Kidney (tissue), 14 donors: ENCODE data around the gene MAGEA2. TPM values are rescaled to one million over a fixed set of nuclear protein-coding genes. Genes with fewer than 3 reads are reported as not detected.
A peak's percentile ranks its signal among the peaks of the same experiment; 100 is the strongest.
"Not testable (repeated sequence)": the region's sequence is repeated elsewhere in the genome, so short reads cannot be mapped to it uniquely, and the experiment has no call there.

Experiments used
- DNase-seq, 5 donors: peaks; one replicate each; pipeline ENCODE4 v3.0.0-alpha.2; 2013 to 2020
- FAIRE-seq: peaks from 2 replicates; lab custom pipeline; 2012; peaks lifted over from hg19 to GRCh38; lab: Jason Lieb, UNC
- H3K27ac ChIP-seq, 2 donors: one replicate each; pipeline ENCODE4 v1.7.0; 2013; ENCODE audit warnings: low read depth in 2 of 2, low read length in 2 of 2, inconsistent platforms in 1 of 2
- H3K27me3 ChIP-seq: one replicate; pipeline ENCODE4 v1.7.1; 2013; ENCODE audit warnings: low read length, inconsistent platforms; ENCODE audit not compliant: control insufficient read depth, insufficient read depth
- H3K36me3 ChIP-seq, 3 donors: one replicate each; pipeline versions ENCODE4 v1.7.0 to v1.7.1; 2013; ENCODE audit warnings: low read length in 3 of 3, control low read depth in 1 of 3, inconsistent platforms in 1 of 3; ENCODE audit not compliant: insufficient read depth in 3 of 3, control insufficient read depth in 2 of 3
- H3K4me1 ChIP-seq, 3 donors: one replicate each; pipeline versions ENCODE4 v1.7.0 to v1.7.1; 2013; ENCODE audit warnings: low read length in 3 of 3, inconsistent platforms in 1 of 3, low read depth in 1 of 3; ENCODE audit not compliant: control insufficient read depth in 2 of 3, insufficient read depth in 2 of 3
- H3K4me3 ChIP-seq, 3 donors: one replicate each; pipeline versions ENCODE4 v1.7.0 to v1.8.1; 2013; ENCODE audit warnings: low read length in 3 of 3, control low read depth in 1 of 3, inconsistent platforms in 1 of 3
- H3K9ac ChIP-seq, 3 donors: one replicate each; pipeline versions ENCODE4 v1.7.0 to v1.7.1; 2013; ENCODE audit warnings: low read length in 3 of 3, control low read depth in 1 of 3, inconsistent platforms in 1 of 3
- H3K9me3 ChIP-seq, 3 donors: one replicate each; pipeline versions ENCODE4 v1.7.0 to v1.7.1; 2013; ENCODE audit warnings: low read length in 3 of 3, control low read depth in 1 of 3, inconsistent platforms in 1 of 3; ENCODE audit not compliant: control insufficient read depth in 2 of 3, insufficient read depth in 1 of 3
- intact Hi-C: fragments of 100-400 bp; cut with DNase I; formaldehyde crosslinking; loops from one replicate; pipeline ENCODE4 v1.11.1; 2022
- polyA plus RNA-seq: library from polyadenylated mRNA; stranded (reverse); fragments of 350-450 nt; fragmentation: Illumina TruSeq; extraction: RNeasy Lipid Tissue Mini Kit (QIAGEN cat#74804); gene quantifications from one replicate; pipeline ENCODE4 v1.2.3, GENCODE V29; 2014; ENCODE audit warnings: low read depth, low replicate concordance; ENCODE audit not compliant: insufficient read depth
- total RNA-seq: library from RNA; stranded (reverse); fragmentation: NEBNext Ultra II Directional; extraction: Animal tissue kit (Norgen Biotek cat#: 25700); gene quantifications from one replicate; pipeline ENCODE4 v1.2.1, GENCODE V29; 2021
- TF ChIP-seq, protein P1 (sequence below): IDR thresholded peaks from 3 replicates; pipeline ENCODE4 v1.5.1; 2012; ENCODE audit warnings: mild to moderate bottlenecking, moderate library complexity, borderline replicate concordance; ENCODE audit not compliant: insufficient read depth; ENCODE audit errors: extremely low read depth
- donor health status: control.
- donor health status: control.
- donor health status: control.
- donor health status: control.
- donor health status: control.
- donor health status: DM: yes; HTN: yes; CAD: no.
- donor health status: Normal renal cell carcinoma (clear cell type).

Gene MAGEA2
- total and polyA plus RNA-seq, 2 donors from 2014 or later = not detected

GRCh38 chrX:152725409-152725808 is 28.2 kb downstream of the MAGEA2 start:
- Histone ChIP-seq H3K9me3 (no peaks in the 10 kb centered on the region), H3K27me3 (no peaks in the 10 kb centered on the region), H3K27ac (no peak overlapping the region), H3K4me3 (no peak overlapping the region), H3K9ac (no peak overlapping the region), H3K36me3 (no peaks in the 10 kb centered on the region), H3K4me1 (no peaks in the 10 kb centered on the region)
- TF ChIP-seq, protein P1, sequence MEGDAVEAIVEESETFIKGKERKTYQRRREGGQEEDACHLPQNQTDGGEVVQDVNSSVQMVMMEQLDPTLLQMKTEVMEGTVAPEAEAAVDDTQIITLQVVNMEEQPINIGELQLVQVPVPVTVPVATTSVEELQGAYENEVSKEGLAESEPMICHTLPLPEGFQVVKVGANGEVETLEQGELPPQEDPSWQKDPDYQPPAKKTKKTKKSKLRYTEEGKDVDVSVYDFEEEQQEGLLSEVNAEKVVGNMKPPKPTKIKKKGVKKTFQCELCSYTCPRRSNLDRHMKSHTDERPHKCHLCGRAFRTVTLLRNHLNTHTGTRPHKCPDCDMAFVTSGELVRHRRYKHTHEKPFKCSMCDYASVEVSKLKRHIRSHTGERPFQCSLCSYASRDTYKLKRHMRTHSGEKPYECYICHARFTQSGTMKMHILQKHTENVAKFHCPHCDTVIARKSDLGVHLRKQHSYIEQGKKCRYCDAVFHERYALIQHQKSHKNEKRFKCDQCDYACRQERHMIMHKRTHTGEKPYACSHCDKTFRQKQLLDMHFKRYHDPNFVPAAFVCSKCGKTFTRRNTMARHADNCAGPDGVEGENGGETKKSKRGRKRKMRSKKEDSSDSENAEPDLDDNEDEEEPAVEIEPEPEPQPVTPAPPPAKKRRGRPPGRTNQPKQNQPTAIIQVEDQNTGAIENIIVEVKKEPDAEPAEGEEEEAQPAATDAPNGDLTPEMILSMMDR = no peak
- DNase-seq = peak in 1 of 5 donors; percentile 34
- FAIRE-seq = no peak
- intact Hi-C loops = no loop called here

GRCh38 chrX:152713815-152714787 is 39.5 kb downstream of the MAGEA2 start, which contains the start of gene MAGEA2B:
MAGEA2B (plus strand) TSS chrX:152714628; CDS start chrX:152717107, 2,479 bp downstream.
- intact Hi-C loops, H3K36me3 ChIP-seq, FAIRE-seq, H3K9me3 ChIP-seq, H3K9ac ChIP-seq, H3K4me3 ChIP-seq, H3K4me1 ChIP-seq, H3K27me3 ChIP-seq, DNase-seq, H3K27ac ChIP-seq: not testable (repeated sequence)

DNA sequence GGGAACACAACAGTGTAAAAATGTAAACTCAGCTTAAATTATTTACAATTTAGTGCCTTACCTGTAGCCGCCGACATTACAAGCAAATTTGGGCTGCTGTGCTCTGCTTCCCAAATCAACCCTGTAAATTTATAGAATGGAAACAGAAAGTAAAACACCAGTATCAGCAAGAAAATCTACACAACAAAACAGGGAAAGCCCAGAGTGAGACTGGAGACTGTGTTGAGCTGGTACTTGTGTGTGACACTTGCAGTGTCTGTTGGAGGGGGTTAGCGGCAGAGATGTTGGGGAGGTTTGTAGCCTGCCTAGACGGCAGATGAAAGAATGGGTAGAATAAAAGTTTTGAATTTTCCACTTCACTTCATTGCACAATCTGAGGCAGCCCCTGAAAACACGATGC is 40.4 kb downstream of the MAGEA2 start:
- not testable (repeated sequence) for FAIRE-seq

DNA sequence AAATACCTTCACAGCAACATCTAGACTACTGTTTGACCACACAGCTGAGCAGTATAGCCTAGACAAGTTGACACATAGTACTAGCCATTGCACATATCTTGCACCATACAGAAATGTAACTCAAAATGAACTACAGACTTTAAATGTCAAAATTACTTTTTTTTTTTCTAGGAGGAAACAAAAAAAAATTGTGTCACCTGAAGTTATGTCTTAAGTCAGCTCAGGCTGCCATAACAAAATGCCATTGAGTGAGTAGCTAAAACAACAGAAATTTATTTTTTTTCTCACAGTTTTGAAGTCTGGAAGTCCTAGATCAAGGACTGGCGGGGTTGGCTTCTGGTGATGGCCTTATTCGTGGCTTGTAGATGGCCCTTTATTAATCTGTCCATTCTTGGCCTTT is 44.5 kb downstream of the MAGEA2 start, which contains the start of gene CSAG2:
Gene CSAG2, minus strand, starts transcription at position 101 of the 400 bp plus-strand sequence. CDS start 161 bp downstream, outside the sequence.
- H3K4me1 ChIP-seq, H3K27ac ChIP-seq, H3K9ac ChIP-seq, H3K27me3 ChIP-seq, H3K4me3 ChIP-seq, intact Hi-C loops, H3K9me3 ChIP-seq, DNase-seq, H3K36me3 ChIP-seq: not testable (repeated sequence)
- FAIRE-seq = peak; percentile 33

More for the DNA sequence above, 40.4 kb downstream of the MAGEA2 start:
- H3K27ac ChIP-seq, H3K4me3 ChIP-seq, H3K27me3 ChIP-seq, H3K36me3 ChIP-seq, intact Hi-C loops, DNase-seq, H3K9me3 ChIP-seq, H3K9ac ChIP-seq, H3K4me1 ChIP-seq: not testable (repeated sequence)

DNA sequence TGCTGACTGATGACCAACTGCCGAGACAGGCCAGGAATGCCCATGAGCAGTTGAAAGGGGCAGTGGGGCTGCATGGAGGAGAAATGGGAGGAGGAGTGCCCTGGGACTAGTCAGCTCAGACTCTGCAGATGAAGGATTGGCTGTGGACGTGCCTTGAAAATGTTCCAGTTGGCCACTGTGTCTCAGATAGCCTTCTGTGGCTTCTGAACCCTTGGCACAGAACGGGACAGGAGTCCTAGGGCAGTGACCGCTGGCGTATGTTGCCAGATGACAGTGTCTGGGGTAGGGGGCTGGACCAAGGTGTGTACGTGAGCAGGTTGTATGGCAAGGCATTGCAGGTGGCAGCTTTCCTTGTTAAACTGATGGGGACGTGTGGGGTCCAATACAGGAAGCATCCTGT is 47.1 kb downstream of the MAGEA2 start:
- H3K27ac ChIP-seq, H3K4me3 ChIP-seq, H3K4me1 ChIP-seq, H3K9me3 ChIP-seq, intact Hi-C loops, DNase-seq, H3K27me3 ChIP-seq, FAIRE-seq, H3K36me3 ChIP-seq, H3K9ac ChIP-seq: not testable (repeated sequence)

DNA sequence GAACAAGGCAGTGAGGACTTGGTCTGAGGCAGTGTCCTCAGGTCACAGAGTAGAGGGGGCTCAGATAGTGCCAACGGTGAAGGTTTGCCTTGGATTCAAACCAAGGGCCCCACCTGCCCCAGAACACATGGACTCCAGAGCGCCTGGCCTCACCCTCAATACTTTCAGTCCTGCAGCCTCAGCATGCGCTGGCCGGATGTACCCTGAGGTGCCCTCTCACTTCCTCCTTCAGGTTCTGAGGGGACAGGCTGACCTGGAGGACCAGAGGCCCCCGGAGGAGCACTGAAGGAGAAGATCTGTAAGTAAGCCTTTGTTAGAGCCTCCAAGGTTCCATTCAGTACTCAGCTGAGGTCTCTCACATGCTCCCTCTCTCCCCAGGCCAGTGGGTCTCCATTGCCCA is 53.3 kb downstream of the MAGEA2 start:
- H3K4me3 ChIP-seq, H3K36me3 ChIP-seq, H3K4me1 ChIP-seq, H3K27me3 ChIP-seq, FAIRE-seq, intact Hi-C loops, H3K9ac ChIP-seq, H3K27ac ChIP-seq, H3K9me3 ChIP-seq: not testable (repeated sequence)
- DNase-seq = peak in 1 of 5 donors; percentile 15
